Measurements from ENCODE around the gene WNT10A.

DNA sequence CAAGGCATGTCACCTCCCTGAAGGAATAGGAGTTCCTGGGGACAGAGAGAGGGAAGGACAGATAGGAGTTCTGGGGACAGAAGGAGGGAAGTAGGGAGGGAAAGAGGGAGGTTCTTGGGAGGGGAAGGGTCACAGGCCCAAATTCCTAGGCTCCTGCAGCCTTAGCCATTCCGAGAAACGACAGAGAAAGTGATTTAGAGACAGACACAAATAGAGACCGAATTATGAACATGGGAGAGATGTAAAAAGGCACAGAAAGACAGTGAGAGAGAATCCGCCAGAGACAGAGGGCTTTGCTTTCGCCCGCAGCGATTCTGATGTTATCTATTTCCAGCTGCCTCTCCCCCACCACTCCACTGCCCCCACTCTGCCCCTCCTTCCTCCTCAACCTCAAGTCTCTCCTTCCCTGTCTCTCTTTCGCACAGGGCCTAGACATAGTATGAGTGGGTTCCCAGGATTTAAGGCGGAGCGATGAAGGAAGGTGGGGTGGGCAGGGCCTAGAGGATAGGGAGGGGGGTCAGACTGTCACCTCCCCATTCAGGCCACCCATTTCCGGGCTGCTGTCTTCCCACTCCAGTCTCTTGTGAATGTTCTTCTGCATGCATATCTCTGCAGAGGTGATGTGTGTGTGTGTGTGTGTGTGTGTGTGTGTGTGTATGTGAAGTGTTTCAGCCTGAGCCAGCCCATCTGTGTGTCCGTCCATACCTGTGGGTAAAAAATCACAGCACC is 24.3 kb upstream of the WNT10A start:
- TF ChIP-seq, protein P1, sequence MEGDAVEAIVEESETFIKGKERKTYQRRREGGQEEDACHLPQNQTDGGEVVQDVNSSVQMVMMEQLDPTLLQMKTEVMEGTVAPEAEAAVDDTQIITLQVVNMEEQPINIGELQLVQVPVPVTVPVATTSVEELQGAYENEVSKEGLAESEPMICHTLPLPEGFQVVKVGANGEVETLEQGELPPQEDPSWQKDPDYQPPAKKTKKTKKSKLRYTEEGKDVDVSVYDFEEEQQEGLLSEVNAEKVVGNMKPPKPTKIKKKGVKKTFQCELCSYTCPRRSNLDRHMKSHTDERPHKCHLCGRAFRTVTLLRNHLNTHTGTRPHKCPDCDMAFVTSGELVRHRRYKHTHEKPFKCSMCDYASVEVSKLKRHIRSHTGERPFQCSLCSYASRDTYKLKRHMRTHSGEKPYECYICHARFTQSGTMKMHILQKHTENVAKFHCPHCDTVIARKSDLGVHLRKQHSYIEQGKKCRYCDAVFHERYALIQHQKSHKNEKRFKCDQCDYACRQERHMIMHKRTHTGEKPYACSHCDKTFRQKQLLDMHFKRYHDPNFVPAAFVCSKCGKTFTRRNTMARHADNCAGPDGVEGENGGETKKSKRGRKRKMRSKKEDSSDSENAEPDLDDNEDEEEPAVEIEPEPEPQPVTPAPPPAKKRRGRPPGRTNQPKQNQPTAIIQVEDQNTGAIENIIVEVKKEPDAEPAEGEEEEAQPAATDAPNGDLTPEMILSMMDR (IDR thresholded peaks at IDR 0.05), result no peak
- TF ChIP-seq POLR2A (IDR thresholded peaks at IDR 0.05), result no peak
